ENCODE results near the gene SAG. TPM values are rescaled to one million over a fixed set of nuclear protein-coding genes. Genes with fewer than 3 reads are reported as not detected.

SAG gene
- total and polyA plus RNA-seq, 2 donors (not counting 3 experiments of a cell fraction or from before 2014, with no cell fraction given), result not detected

DNA sequence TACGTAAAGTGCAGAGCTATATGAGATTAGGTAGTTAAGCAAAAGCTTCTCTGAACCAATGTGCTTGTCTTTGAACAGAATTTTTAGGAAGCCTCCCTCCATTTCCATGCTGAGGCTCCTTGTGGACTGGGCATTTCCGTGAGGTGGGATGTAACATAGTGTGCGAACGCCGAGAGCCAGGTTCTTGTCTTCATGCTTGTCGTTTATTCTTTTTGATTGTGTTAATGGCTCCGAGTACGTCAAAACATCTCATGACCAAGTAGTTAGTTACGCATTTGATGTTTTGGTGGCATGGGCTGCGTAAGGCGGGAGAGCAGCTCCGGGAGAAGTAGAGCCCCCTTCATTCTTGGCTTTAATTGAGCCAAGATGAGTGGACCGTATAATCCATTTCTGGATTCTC is 79.6 kb downstream of the SAG start:
- intact Hi-C loops (cut with micrococcal nuclease), result no loop called here
- TF ChIP-seq, protein P1, sequence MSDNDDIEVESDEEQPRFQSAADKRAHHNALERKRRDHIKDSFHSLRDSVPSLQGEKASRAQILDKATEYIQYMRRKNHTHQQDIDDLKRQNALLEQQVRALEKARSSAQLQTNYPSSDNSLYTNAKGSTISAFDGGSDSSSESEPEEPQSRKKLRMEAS (IDR thresholded peaks at IDR 0.05; ENCODE audit: insufficient read depth, insufficient read length), result no peak
- no peak for TF ChIP-seq MYC (IDR thresholded peaks at IDR 0.05; ENCODE audit: low read depth, low read length)
- no peak for TF ChIP-seq FOS (IDR thresholded peaks at IDR 0.05; ENCODE audit: borderline replicate concordance, insufficient read depth, low read length)
- TF ChIP-seq EZH2 (IDR thresholded peaks at IDR 0.05; ENCODE audit: borderline replicate concordance, low read depth, low read length, severe bottlenecking), result no peak
- no peak for FAIRE-seq
- Histone ChIP-seq H3K27me3 (ENCODE audit: control insufficient read depth in 2 of 2, insufficient read depth in 2 of 2, low read length in 2 of 2) (no peaks in the 10 kb centered on the region), H3K79me2 (ENCODE audit: control insufficient read depth, insufficient read depth, low read length) (no peaks in the 10 kb centered on the region), H3K36me3 (ENCODE audit: control insufficient read depth in 2 of 2, extremely low read depth in 1 of 2, insufficient read depth in 2 of 2, low read length in 2 of 2) (no peaks in the 10 kb centered on the region), H3K9ac (replicated peaks; ENCODE audit: extremely low read depth, insufficient read depth, low read length) (no peak overlapping the region), H3K4me3 (replicated peaks in 1 of 3; ENCODE audit: insufficient read depth in 1 of 3, low read depth in 1 of 3, low read length in 3 of 3) (no peak overlapping the region), H3K4me2 (ENCODE audit: insufficient read depth, low read length) (no peak overlapping the region), H2AFZ (ENCODE audit: low read depth, low read length) (no peak overlapping the region), H3K9me3 (replicated peaks; ENCODE audit: control insufficient read depth, insufficient read depth, low read length) (no peaks in the 10 kb centered on the region), H3K4me1 (ENCODE audit: control insufficient read depth, extremely low read depth, insufficient read depth, low read length) (peaks cover 6% of the 10 kb centered on the region), H3K27ac (ENCODE audit: insufficient read depth, low read depth, low read length) (no peak overlapping the region), H3K9me1 (replicated peaks; ENCODE audit: control insufficient read depth, extremely low read depth, insufficient read depth, low read length) (no peaks in the 10 kb centered on the region), H4K20me1 (replicated peaks; ENCODE audit: control insufficient read depth, extremely low read depth, insufficient read depth, low read length) (no peaks in the 10 kb centered on the region)
- dilution Hi-C loops (cut with MboI; ENCODE audit: extremely low pct_ligation_motif_present, low sequenced_read_pairs), result no loop called here
- ChIA-PET CTCF (interaction anchor here (0.7 to 2.1 kb wide), 6 partner anchors 14 to 56 kb away, joined by 3 to 7 read pairs (median 4); partner anchors contain the start of gene DGKD), POLR2A (interaction anchor here (0.5 to 1.1 kb wide), 2 partner anchors 22 to 26 kb away, joined by 3 read pairs; no protein-coding TSS in a partner anchor)
- no TSS peak for BruUV-seq (replicated peaks)
- no peak for DNase-seq (ENCODE audit: low read depth, low spot score)

DNA sequence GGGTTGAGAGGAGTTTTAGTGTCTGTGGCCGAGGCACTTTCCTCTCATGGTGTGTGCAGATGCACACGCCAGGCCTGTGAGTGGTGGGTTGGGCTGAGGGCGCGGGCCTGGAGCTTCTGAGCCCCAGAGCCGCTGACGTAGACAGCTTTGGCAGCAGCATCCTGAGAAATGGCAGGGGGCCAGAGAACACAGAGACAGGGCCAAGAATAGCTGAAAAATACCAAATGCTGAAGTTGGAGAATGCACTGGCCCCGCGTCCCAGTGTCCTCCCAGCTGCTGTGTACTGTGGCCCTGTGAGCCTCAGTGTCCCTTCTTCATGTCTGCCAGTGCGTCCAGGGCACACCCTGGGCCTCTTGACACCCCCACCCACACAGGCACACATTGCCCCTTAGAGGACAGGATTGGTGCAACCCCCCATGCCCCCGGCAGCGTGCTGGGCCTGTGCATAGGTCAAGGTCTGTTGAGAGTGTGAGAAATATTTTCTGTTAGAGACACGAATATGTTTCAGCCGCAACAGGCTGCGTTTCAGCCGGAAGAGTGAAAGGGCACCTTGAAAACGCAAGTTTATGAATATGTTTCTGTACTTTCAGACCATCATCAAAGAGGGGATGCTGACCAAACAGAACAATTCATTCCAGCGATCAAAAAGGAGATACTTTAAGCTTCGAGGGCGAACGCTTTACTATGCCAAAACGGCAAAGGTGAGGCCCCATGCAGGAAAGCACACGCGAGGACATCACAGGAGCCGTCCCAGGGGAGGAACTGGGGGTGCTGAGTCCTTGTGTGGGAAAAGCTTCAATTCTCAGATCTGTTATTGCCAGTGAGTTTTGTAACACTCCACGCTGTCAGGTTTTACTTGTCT is 80.3 kb downstream of the SAG start:
- intact Hi-C loops (cut with micrococcal nuclease) (no loop called here), dilution Hi-C loops (cut with MboI; ENCODE audit: extremely low pct_ligation_motif_present, low sequenced_read_pairs) (no loop called here)
- peak; percentile 96 for DNase-seq (ENCODE audit: low read depth, low spot score)
- Histone ChIP-seq H3K27ac (ENCODE audit: insufficient read depth, low read depth, low read length) (peak overlapping the region; percentile 21), H2AFZ (ENCODE audit: low read depth, low read length) (no peak overlapping the region), H3K36me3 (ENCODE audit: control insufficient read depth in 2 of 2, extremely low read depth in 1 of 2, insufficient read depth in 2 of 2, low read length in 2 of 2) (no peaks in the 10 kb centered on the region), H3K27me3 (ENCODE audit: control insufficient read depth in 2 of 2, insufficient read depth in 2 of 2, low read length in 2 of 2) (no peaks in the 10 kb centered on the region), H3K9me1 (replicated peaks; ENCODE audit: control insufficient read depth, extremely low read depth, insufficient read depth, low read length) (no peaks in the 10 kb centered on the region), H3K4me1 (ENCODE audit: control insufficient read depth, extremely low read depth, insufficient read depth, low read length) (peaks cover 6% of the 10 kb centered on the region), H3K9me3 (replicated peaks; ENCODE audit: control insufficient read depth, insufficient read depth, low read length) (no peaks in the 10 kb centered on the region), H3K9ac (replicated peaks; ENCODE audit: extremely low read depth, insufficient read depth, low read length) (no peak overlapping the region), H3K79me2 (ENCODE audit: control insufficient read depth, insufficient read depth, low read length) (no peaks in the 10 kb centered on the region), H3K4me2 (ENCODE audit: insufficient read depth, low read length) (peak overlapping the region; percentile 7), H4K20me1 (replicated peaks; ENCODE audit: control insufficient read depth, extremely low read depth, insufficient read depth, low read length) (no peaks in the 10 kb centered on the region), H3K4me3 (replicated peaks in 1 of 3; ENCODE audit: insufficient read depth in 1 of 3, low read depth in 1 of 3, low read length in 3 of 3) (no peak overlapping the region)
- FAIRE-seq, result peak; percentile 91
- BruUV-seq (replicated peaks), result no TSS peak
- ChIA-PET POLR2A (interaction anchor here (0.5 to 1.1 kb wide), 2 partner anchors 23 to 25 kb away, joined by 3 read pairs; no protein-coding TSS in a partner anchor), CTCF (interaction anchor here (0.7 to 2.1 kb wide), 10 partner anchors 10 to 324 kb away, joined by 3 to 7 read pairs (median 4); partner anchors contain the start of gene DGKD)
- no peak for TF ChIP-seq JUN (IDR thresholded peaks at IDR 0.05; ENCODE audit: borderline replicate concordance, insufficient read depth, insufficient read length, low read depth)
- no peak for TF ChIP-seq POLR2AphosphoS5 (IDR thresholded peaks at IDR 0.05; ENCODE audit: insufficient read depth, low read depth, low read length)
- TF ChIP-seq GATA2 (IDR thresholded peaks at IDR 0.05; ENCODE audit: insufficient read depth, insufficient read length, low read depth, low read length), result no peak
- no peak for TF ChIP-seq EZH2 (IDR thresholded peaks at IDR 0.05; ENCODE audit: borderline replicate concordance, low read depth, low read length, severe bottlenecking)
- TF ChIP-seq, protein P2, sequence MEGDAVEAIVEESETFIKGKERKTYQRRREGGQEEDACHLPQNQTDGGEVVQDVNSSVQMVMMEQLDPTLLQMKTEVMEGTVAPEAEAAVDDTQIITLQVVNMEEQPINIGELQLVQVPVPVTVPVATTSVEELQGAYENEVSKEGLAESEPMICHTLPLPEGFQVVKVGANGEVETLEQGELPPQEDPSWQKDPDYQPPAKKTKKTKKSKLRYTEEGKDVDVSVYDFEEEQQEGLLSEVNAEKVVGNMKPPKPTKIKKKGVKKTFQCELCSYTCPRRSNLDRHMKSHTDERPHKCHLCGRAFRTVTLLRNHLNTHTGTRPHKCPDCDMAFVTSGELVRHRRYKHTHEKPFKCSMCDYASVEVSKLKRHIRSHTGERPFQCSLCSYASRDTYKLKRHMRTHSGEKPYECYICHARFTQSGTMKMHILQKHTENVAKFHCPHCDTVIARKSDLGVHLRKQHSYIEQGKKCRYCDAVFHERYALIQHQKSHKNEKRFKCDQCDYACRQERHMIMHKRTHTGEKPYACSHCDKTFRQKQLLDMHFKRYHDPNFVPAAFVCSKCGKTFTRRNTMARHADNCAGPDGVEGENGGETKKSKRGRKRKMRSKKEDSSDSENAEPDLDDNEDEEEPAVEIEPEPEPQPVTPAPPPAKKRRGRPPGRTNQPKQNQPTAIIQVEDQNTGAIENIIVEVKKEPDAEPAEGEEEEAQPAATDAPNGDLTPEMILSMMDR (IDR thresholded peaks at IDR 0.05; ENCODE audit: extremely low read depth in 1 of 2, insufficient read depth in 1 of 2, low read depth in 1 of 2, low read length in 2 of 2), result no peak
- no peak for TF ChIP-seq FOS (IDR thresholded peaks at IDR 0.05; ENCODE audit: borderline replicate concordance, insufficient read depth, low read length)
- no peak for TF ChIP-seq MYC (IDR thresholded peaks at IDR 0.05; ENCODE audit: low read depth, low read length)
- TF ChIP-seq POLR2A (IDR thresholded peaks at IDR 0.05; ENCODE audit: low read depth, low read length), result no peak
- TF ChIP-seq, protein P1 (IDR thresholded peaks at IDR 0.05; ENCODE audit: insufficient read depth, insufficient read length), result no peak
